Kidney (tissue), 14 donors: ENCODE data around the gene MAML1. TPM values are rescaled to one million over a fixed set of nuclear protein-coding genes. Genes with fewer than 3 reads are reported as not detected.

Source experiments
- DNase-seq, 5 donors: peaks; one replicate each; pipeline ENCODE4 v3.0.0-alpha.2; 2013 to 2020
- FAIRE-seq: peaks from 2 replicates; lab custom pipeline; 2012; peaks lifted over from hg19 to GRCh38; lab: Jason Lieb, UNC
- H3K27ac ChIP-seq, 2 donors: one replicate each; pipeline ENCODE4 v1.7.0; 2013; ENCODE audit warnings: low read depth in 2 of 2, low read length in 2 of 2, inconsistent platforms in 1 of 2
- H3K27me3 ChIP-seq: one replicate; pipeline ENCODE4 v1.7.1; 2013; ENCODE audit warnings: low read length, inconsistent platforms; ENCODE audit not compliant: control insufficient read depth, insufficient read depth
- H3K36me3 ChIP-seq, 3 donors: one replicate each; pipeline versions ENCODE4 v1.7.0 to v1.7.1; 2013; ENCODE audit warnings: low read length in 3 of 3, control low read depth in 1 of 3, inconsistent platforms in 1 of 3; ENCODE audit not compliant: insufficient read depth in 3 of 3, control insufficient read depth in 2 of 3
- H3K4me1 ChIP-seq, 3 donors: one replicate each; pipeline versions ENCODE4 v1.7.0 to v1.7.1; 2013; ENCODE audit warnings: low read length in 3 of 3, inconsistent platforms in 1 of 3, low read depth in 1 of 3; ENCODE audit not compliant: control insufficient read depth in 2 of 3, insufficient read depth in 2 of 3
- H3K4me3 ChIP-seq, 3 donors: one replicate each; pipeline versions ENCODE4 v1.7.0 to v1.8.1; 2013; ENCODE audit warnings: low read length in 3 of 3, control low read depth in 1 of 3, inconsistent platforms in 1 of 3
- H3K9ac ChIP-seq, 3 donors: one replicate each; pipeline versions ENCODE4 v1.7.0 to v1.7.1; 2013; ENCODE audit warnings: low read length in 3 of 3, control low read depth in 1 of 3, inconsistent platforms in 1 of 3
- H3K9me3 ChIP-seq, 3 donors: one replicate each; pipeline versions ENCODE4 v1.7.0 to v1.7.1; 2013; ENCODE audit warnings: low read length in 3 of 3, control low read depth in 1 of 3, inconsistent platforms in 1 of 3; ENCODE audit not compliant: control insufficient read depth in 2 of 3, insufficient read depth in 1 of 3
- intact Hi-C: fragments of 100-400 bp; cut with DNase I; formaldehyde crosslinking; loops from one replicate; pipeline ENCODE4 v1.11.1; 2022
- polyA plus RNA-seq: library from polyadenylated mRNA; stranded (reverse); fragments of 350-450 nt; fragmentation: Illumina TruSeq; extraction: RNeasy Lipid Tissue Mini Kit (QIAGEN cat#74804); gene quantifications from one replicate; pipeline ENCODE4 v1.2.3, GENCODE V29; 2014; ENCODE audit warnings: low read depth, low replicate concordance; ENCODE audit not compliant: insufficient read depth
- total RNA-seq: library from RNA; stranded (reverse); fragmentation: NEBNext Ultra II Directional; extraction: Animal tissue kit (Norgen Biotek cat#: 25700); gene quantifications from one replicate; pipeline ENCODE4 v1.2.1, GENCODE V29; 2021
- TF ChIP-seq, protein P1 (sequence below): IDR thresholded peaks from 3 replicates; pipeline ENCODE4 v1.5.1; 2012; ENCODE audit warnings: mild to moderate bottlenecking, moderate library complexity, borderline replicate concordance; ENCODE audit not compliant: insufficient read depth; ENCODE audit errors: extremely low read depth
- donor health status: control.
- donor health status: control.
- donor health status: control.
- donor health status: control.
- donor health status: control.
- donor health status: DM: yes; HTN: yes; CAD: no.
- donor health status: Normal renal cell carcinoma (clear cell type).

The MAML1 gene
- total and polyA plus RNA-seq, 2 donors from 2014 or later = 5.3 to 26.8 TPM

DNA sequence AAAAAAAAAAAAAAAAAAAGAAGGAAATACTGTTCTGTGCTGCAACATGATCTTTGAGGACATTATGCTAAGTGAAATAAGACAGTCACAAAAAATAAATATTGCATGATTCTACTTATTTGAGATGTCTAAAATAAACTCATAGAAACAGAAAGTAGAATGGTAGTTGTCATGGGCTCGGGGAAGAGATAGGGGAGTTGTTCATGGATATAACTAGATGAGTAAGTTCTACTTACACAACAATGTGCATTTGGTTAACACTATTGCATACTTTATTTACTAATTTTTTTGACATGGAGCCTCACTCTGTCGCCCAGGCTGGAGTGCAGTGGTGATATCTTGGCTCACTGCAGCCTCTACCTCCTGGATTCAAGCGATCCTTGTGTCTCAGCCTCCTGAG lies 15.2 kb downstream of the MAML1 start:
- FAIRE-seq (no peak), DNase-seq (no peak)
- Histone ChIP-seq H3K36me3 (no peaks in the 10 kb centered on the region), H3K4me3 (no peak overlapping the region), H3K4me1 (peaks cover 0 to 3% (median 0%) of the 10 kb centered on the region in 3 donors), H3K27ac (no peak overlapping the region), H3K9me3 (no peaks in the 10 kb centered on the region), H3K27me3 (no peaks in the 10 kb centered on the region), H3K9ac (no peak overlapping the region)
- intact Hi-C loops = no loop called here
- TF ChIP-seq, protein P1, sequence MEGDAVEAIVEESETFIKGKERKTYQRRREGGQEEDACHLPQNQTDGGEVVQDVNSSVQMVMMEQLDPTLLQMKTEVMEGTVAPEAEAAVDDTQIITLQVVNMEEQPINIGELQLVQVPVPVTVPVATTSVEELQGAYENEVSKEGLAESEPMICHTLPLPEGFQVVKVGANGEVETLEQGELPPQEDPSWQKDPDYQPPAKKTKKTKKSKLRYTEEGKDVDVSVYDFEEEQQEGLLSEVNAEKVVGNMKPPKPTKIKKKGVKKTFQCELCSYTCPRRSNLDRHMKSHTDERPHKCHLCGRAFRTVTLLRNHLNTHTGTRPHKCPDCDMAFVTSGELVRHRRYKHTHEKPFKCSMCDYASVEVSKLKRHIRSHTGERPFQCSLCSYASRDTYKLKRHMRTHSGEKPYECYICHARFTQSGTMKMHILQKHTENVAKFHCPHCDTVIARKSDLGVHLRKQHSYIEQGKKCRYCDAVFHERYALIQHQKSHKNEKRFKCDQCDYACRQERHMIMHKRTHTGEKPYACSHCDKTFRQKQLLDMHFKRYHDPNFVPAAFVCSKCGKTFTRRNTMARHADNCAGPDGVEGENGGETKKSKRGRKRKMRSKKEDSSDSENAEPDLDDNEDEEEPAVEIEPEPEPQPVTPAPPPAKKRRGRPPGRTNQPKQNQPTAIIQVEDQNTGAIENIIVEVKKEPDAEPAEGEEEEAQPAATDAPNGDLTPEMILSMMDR = no peak

DNA sequence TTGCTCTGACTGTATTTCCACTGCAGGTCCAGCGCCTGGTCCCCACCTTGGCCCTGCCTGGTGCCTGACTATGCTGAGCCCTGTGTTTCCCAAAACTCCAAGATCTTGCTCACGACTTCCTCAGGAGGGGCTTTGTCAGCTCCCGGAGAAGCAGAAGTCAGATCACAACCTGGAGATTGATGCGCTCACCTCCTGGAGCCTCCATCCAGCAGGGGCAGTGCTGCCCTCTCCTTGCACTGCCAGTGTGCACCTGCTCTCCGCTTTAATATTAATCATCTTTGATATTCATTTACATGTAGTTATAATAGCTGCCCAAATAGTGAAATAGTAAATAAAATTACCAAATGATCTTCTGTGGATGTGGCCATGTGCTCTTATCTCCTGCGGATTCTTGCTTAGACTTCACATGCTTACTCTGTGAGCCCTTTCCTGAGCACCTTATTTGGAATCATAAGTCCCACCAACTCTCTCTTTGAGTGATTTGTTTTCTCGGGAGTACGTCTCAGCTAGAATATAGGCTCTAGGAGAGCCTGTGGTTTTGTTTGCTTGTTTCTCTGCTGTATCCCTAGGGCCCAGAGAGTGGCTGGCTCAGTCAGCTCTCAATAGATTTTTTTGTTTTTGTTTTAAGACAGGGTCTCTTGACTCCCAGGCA lies 17.4 kb downstream of the MAML1 start:
- Histone ChIP-seq H3K27ac (no peak overlapping the region), H3K27me3 (no peaks in the 10 kb centered on the region), H3K4me3 (no peak overlapping the region), H3K4me1 (peaks cover 0 to 9% (median 4%) of the 10 kb centered on the region in 3 donors), H3K9ac (no peak overlapping the region), H3K9me3 (no peaks in the 10 kb centered on the region), H3K36me3 (no peaks in the 10 kb centered on the region)
- TF ChIP-seq, protein P1 = no peak
- DNase-seq (no peak), FAIRE-seq (no peak)
- intact Hi-C loops = no loop called here

DNA sequence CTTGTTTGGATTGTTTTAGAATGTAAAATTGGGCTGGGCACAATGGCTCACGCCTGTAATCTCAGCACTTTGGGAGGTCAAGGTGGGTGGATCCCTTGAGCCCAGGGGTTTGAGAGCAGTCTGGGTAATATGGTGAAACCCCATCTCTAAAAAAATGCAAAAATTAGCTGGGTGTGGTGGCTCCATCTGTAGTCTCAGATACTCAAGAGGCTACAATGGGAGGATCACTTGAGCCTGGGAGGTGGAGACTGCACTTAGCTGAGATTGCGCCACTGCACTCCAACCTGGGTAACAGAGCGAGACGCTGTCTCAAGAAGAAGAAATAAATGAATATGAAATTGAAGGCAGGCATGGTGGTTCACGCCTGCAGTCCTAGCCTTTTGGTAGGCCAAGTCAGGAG lies 21.3 kb downstream of the MAML1 start:
- H3K36me3 ChIP-seq = no peaks in the 10 kb centered on the region
- no peak overlapping the region for H3K4me3 ChIP-seq
- H3K27ac ChIP-seq = no peak overlapping the region
- no peak overlapping the region for H3K9ac ChIP-seq
- DNase-seq = no peak
- peaks cover 0 to 11% (median 6%) of the 10 kb centered on the region in 3 donors for H3K4me1 ChIP-seq
- intact Hi-C loops = no loop called here
- no peaks in the 10 kb centered on the region for H3K27me3 ChIP-seq
- no peak for FAIRE-seq
- H3K9me3 ChIP-seq = no peaks in the 10 kb centered on the region
- TF ChIP-seq, protein P1 = no peak

DNA sequence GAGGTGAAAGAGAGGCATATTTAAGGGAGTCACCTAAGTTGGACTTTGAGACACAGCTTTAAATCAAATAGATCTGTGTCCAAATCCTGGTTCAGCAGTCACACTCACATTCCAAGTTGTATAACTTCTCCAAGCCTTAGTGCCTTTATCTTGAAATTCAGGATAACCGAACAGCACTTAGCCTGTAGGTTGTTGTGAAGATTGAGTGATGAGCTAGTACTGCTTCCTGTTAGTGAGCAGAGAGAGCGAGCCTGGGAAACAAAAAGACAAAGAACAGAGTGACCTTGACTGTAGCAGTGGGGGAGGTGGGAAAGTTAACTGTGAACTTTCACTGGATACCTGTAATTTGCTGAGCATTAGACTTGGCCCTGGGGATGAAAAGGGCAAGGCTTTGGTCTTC lies 22.4 kb downstream of the MAML1 start:
- H3K4me1 ChIP-seq = peaks cover 2 to 17% (median 6%) of the 10 kb centered on the region in 3 donors
- H3K27me3 ChIP-seq = no peaks in the 10 kb centered on the region
- peak overlapping the region in 1 of 2 donors; percentile 40 for H3K27ac ChIP-seq
- FAIRE-seq = no peak
- no peaks in the 10 kb centered on the region for H3K9me3 ChIP-seq
- no peak overlapping the region for H3K9ac ChIP-seq
- H3K36me3 ChIP-seq = no peaks in the 10 kb centered on the region
- peak in 3 of 5 donors; percentile 29 to 62 (median 56) for DNase-seq
- TF ChIP-seq, protein P1 = no peak
- intact Hi-C loops = no loop called here
- no peak overlapping the region for H3K4me3 ChIP-seq
